T-helper 2 cell treated with Interferon-gamma antibody and Interleukin-4, amounts not matched to agents 5 μg/mL and 100 μg/mL, for 36 hours (primary cell): Measurements from ENCODE around the gene VMAC.

Source experiments
- DNase-seq: peaks from one replicate; pipeline ENCODE4 v3.0.0; 2021; ENCODE audit warnings: low spot score
- H3K27ac Mint-ChIP-seq: one replicate; pipeline ENCODE4 v1.8.0; 2021; ENCODE audit warnings: mild to moderate bottlenecking, mixed read lengths
- H3K27me3 Mint-ChIP-seq: one replicate; pipeline ENCODE4 v1.8.0; 2021; ENCODE audit warnings: low read depth, mixed read lengths
- H3K36me3 Mint-ChIP-seq: one replicate; pipeline ENCODE4 v1.8.0; 2021; ENCODE audit warnings: low read depth, mixed read lengths
- H3K4me1 Mint-ChIP-seq: one replicate; pipeline ENCODE4 v1.8.0; 2021; ENCODE audit warnings: low read depth, mixed read lengths
- H3K4me3 Mint-ChIP-seq: one replicate; pipeline ENCODE4 v1.8.0; 2022; ENCODE audit warnings: mild to moderate bottlenecking, moderate library complexity, mixed read lengths
- H3K9me3 Mint-ChIP-seq: one replicate; pipeline ENCODE4 v1.8.0; 2021; ENCODE audit warnings: mixed read lengths

The VMAC gene

DNA sequence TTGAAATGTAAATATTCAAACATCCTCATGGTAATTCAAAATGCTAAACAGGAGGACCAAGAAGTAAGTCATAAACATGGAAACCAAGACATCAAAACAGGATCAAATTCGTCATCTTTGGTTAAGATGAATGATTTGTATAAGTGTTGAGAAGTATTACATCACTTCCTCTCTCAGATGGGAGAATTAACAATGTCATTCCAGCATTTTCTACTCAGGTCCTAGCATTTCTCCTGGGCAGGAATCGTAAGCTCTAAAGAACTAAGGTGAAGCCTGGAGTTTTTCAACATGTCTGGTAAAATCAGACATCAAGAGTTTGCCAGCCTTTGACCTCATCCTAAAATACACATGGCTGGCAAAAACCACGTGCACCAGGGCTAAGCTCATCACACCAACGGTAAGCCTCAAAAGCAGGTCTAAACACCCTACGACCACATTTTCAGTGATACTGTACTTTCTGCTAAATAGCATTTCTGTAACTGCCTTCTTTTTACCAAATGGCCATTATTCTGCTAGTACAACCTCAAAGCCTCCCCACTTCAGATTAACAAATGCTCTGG, 48.4 kb downstream of the VMAC start:
- Mint-ChIP-seq H3K9me3 (no peaks in the 10 kb centered on the region), H3K4me1 (peaks cover 78% of the 10 kb centered on the region), H3K27me3 (no peaks in the 10 kb centered on the region), H3K36me3 (peaks cover 31% of the 10 kb centered on the region), H3K4me3 (peak overlapping the region; percentile 85), H3K27ac (peak overlapping the region; percentile 96)
- DNase-seq, result no peak

DNA sequence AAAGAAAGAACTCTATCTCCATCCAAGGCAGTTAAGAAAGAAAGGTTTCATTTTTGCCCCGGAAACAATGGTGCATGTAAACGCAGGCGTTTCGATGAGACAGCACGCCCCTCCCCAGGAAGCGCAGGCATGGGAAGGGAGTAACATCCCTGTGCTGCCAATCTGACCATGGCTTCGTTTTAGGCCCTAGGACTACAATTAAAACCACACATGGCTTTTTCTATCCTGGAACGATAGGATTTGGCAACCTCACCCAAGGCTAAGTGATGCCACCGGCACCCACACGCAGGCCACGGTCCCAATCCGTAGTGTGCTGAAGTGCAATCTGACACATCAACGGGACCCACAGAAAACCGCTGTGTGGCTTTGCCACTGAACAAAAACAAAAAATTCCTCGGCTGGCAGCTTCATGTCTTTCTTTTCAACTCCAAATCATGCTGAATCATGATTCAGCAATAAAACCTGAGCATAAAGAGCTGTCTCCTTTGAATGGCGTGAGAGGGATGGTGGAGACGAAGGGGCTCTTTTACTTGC, 49.1 kb downstream of the VMAC start:
- Mint-ChIP-seq H3K4me1 (peaks cover 76% of the 10 kb centered on the region), H3K4me3 (peak overlapping the region; percentile 85), H3K36me3 (peaks cover 27% of the 10 kb centered on the region), H3K27me3 (no peaks in the 10 kb centered on the region), H3K9me3 (no peaks in the 10 kb centered on the region), H3K27ac (peak overlapping the region; percentile 96)
- DNase-seq, result peak; percentile 41

DNA sequence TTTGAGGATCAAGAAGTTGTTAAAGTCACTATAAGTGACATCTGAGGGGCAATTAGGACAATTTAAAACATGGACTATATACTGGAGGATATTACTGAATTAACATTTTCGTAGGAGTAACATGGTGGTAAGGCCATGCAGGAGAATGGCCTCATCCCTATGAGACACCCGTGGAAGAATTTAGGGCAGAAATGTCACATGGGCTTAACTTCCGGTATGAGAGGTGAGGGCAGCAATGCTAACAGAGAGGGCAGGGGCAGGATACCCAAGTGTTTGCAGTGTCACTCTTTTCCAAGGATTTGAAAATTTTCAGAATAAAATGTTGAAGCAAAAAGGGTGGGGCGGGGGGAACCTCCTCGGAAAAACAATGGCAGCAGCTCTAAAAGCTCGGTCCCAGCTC, 49.6 kb downstream of the VMAC start:
- Mint-ChIP-seq H3K27me3 (no peaks in the 10 kb centered on the region), H3K27ac (peak overlapping the region; percentile 96), H3K9me3 (no peaks in the 10 kb centered on the region), H3K36me3 (peaks cover 24% of the 10 kb centered on the region), H3K4me3 (peak overlapping the region; percentile 85), H3K4me1 (peaks cover 74% of the 10 kb centered on the region)
- no peak for DNase-seq

DNA sequence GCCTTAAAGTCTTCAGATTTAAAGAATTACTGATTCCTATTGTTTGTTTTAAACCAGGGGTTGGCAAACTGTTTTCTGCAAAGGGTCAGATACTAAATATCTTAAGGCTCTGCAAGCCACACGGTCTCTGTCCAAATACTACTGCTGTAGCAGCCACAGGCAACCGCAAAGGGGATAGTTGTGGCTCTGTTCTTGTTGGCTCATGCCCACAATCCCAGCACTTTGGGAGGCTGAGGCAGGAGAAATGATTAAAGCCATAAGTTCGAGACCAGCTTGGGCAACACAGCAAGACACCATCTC, 50.9 kb downstream of the VMAC start:
- no peak for DNase-seq
- Mint-ChIP-seq H3K4me1 (peaks cover 66% of the 10 kb centered on the region), H3K27ac (no peak overlapping the region), H3K36me3 (peaks cover 20% of the 10 kb centered on the region), H3K27me3 (no peaks in the 10 kb centered on the region), H3K9me3 (no peaks in the 10 kb centered on the region), H3K4me3 (no peak overlapping the region)

GRCh38 chr19:5956323-5956722, 51.7 kb downstream of the VMAC start:
- Mint-ChIP-seq H3K36me3 (peaks cover 15% of the 10 kb centered on the region), H3K27me3 (no peaks in the 10 kb centered on the region), H3K9me3 (no peaks in the 10 kb centered on the region), H3K4me1 (peaks cover 63% of the 10 kb centered on the region), H3K27ac (peak overlapping the region; percentile 67), H3K4me3 (no peak overlapping the region)
- DNase-seq, result no peak

DNA sequence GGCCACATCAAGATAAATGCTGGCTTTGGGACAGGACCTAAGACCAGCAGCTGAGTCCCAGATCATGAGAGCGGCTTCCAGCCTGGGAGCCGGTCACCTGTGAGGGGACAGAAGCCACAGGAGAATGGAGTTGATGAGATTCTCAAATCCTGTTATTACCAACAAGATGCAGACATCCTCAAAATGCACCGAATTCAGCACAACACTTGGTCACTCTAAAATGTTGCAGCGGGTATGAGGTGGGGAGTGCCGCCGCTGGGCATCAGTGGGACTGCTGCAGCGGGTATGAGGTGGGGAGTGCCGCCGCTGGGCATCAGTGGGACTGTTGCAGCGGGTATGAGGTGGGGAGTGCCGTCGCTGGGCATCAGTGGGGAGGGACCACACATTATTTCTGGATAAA, 52.1 kb downstream of the VMAC start:
- H3K4me3 Mint-ChIP-seq, result no peak overlapping the region
- H3K9me3 Mint-ChIP-seq, result no peaks in the 10 kb centered on the region
- peaks cover 63% of the 10 kb centered on the region for H3K4me1 Mint-ChIP-seq
- peaks cover 12% of the 10 kb centered on the region for H3K36me3 Mint-ChIP-seq
- no peaks in the 10 kb centered on the region for H3K27me3 Mint-ChIP-seq
- DNase-seq, result no peak
- no peak overlapping the region for H3K27ac Mint-ChIP-seq

DNA sequence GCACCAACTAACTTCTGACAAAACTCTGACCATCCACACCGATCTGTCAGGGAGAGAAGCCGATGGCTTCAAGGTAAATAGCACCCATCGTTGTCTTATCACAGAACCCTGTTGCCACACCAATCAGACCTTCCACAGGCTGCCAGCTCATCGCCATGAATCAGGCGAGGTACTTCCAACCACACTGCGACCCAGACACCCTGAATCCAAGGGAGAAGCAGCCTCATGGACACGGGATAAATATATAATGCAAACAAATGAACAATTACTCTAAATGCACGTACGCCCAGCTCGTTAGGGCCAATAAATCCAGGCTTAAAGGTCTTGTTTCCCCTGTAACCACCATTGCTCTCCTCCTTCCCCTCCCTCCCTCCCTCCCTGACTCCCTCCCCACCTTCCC, 52.5 kb downstream of the VMAC start:
- Mint-ChIP-seq H3K27me3 (no peaks in the 10 kb centered on the region), H3K4me3 (no peak overlapping the region), H3K4me1 (peaks cover 63% of the 10 kb centered on the region), H3K36me3 (peaks cover 12% of the 10 kb centered on the region), H3K9me3 (no peaks in the 10 kb centered on the region), H3K27ac (peak overlapping the region; percentile 36)
- no peak for DNase-seq

- no peaks in the 10 kb centered on the region for H3K9me3 Mint-ChIP-seq
- H3K4me1 Mint-ChIP-seq, result peaks cover 64% of the 10 kb centered on the region
- H3K36me3 Mint-ChIP-seq, result peaks cover 12% of the 10 kb centered on the region
- H3K27ac Mint-ChIP-seq, result peak overlapping the region; percentile 42
- no peaks in the 10 kb centered on the region for H3K27me3 Mint-ChIP-seq
- H3K4me3 Mint-ChIP-seq, result no peak overlapping the region
- DNase-seq, result no peak
These were observed 53.6 kb downstream of the VMAC start for GRCh38 chr19:5958074-5958850.

- H3K9me3 Mint-ChIP-seq, result no peaks in the 10 kb centered on the region
- H3K36me3 Mint-ChIP-seq, result peaks cover 10% of the 10 kb centered on the region
- H3K27ac Mint-ChIP-seq, result no peak overlapping the region
- no peaks in the 10 kb centered on the region for H3K27me3 Mint-ChIP-seq
- H3K4me1 Mint-ChIP-seq, result peaks cover 61% of the 10 kb centered on the region
- H3K4me3 Mint-ChIP-seq, result no peak overlapping the region
- no peak for DNase-seq
These were observed 54.1 kb downstream of the VMAC start for GRCh38 chr19:5958851-5959122.

GRCh38 chr19:5959260-5960004, 54.8 kb downstream of the VMAC start:
- H3K9me3 Mint-ChIP-seq, result no peaks in the 10 kb centered on the region
- H3K4me1 Mint-ChIP-seq, result peaks cover 57% of the 10 kb centered on the region
- DNase-seq, result no peak
- H3K4me3 Mint-ChIP-seq, result no peak overlapping the region
- no peaks in the 10 kb centered on the region for H3K27me3 Mint-ChIP-seq
- peak overlapping the region; percentile 36 for H3K27ac Mint-ChIP-seq
- H3K36me3 Mint-ChIP-seq, result peaks cover 6% of the 10 kb centered on the region
